PFSK-1 (cell line): ENCODE measurements around the gene LZTR1.

Source experiments
- FOXP2 ChIP-seq: optimal IDR thresholded peaks from 2 replicates; pipeline ENCODE3; 2011; ENCODE audit warnings: borderline replicate concordance, control low read depth, inconsistent platforms; ENCODE audit not compliant: insufficient read depth; ENCODE audit errors: extremely low read length, extremely low read depth
- POLR2AphosphoS5 ChIP-seq: IDR thresholded peaks from 2 replicates; pipeline ENCODE4 v1.6.1; 2012; ENCODE audit warnings: low read depth, mild to moderate bottlenecking, control low read depth, low read length, moderate library complexity
- REST ChIP-seq, 2 experiments: IDR thresholded peaks; 2 replicates each; pipeline versions ENCODE4 v1.6.1 to v1.8.0; 2011 to 2012; ENCODE audit warnings: low read depth in 2 of 2, low read length in 2 of 2, control low read depth in 1 of 2, inconsistent platforms in 1 of 2, mild to moderate bottlenecking in 1 of 2, moderate library complexity in 1 of 2; ENCODE audit not compliant: insufficient read depth in 1 of 2
- SIN3A ChIP-seq: IDR thresholded peaks from 2 replicates; pipeline ENCODE4 v1.6.1; 2012; ENCODE audit warnings: mild to moderate bottlenecking, low read length, moderate library complexity, borderline replicate concordance; ENCODE audit not compliant: insufficient read depth
- TAF1 ChIP-seq: IDR thresholded peaks from 2 replicates; pipeline ENCODE4 v1.6.1; 2012; ENCODE audit warnings: low read length, control low read depth, borderline replicate concordance; ENCODE audit not compliant: insufficient read depth

Gene LZTR1

DNA sequence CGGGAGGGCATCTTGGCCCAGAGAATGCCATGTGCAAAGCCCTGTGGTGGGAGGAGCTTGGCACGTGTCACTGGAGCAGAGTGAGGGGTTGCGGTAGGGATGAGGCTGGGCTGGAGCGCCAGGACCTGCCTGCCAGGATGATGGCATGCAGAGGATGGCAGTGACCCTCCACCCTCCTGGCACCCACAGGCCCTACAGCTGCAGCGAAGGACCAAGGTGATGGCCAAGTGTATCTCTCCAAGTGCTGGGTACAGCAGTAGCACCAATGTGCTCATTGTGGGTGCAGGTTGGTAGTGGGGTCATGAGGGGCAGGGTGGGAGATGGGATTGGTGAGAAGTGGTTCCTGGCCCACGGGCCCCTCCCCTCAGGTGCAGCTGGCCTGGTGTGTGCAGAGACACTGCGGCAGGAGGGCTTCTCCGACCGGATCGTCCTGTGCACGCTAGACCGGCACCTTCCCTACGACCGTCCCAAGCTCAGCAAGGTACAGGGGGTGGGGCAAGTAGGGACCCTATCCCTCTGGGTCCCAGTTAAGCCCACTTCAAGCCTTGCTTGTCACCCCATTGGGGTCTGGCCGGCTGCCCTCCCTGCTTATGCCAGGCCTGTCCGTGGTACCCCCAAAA is 7.7 kb upstream of the LZTR1 start:
- TF ChIP-seq TAF1 (no peak), FOXP2 (no peak), REST (IDR thresholded peaks at IDR 0.05; ENCODE audit: insufficient read depth in 1 of 2, low read depth in 2 of 2, low read length in 2 of 2) (no peak), SIN3A (no peak), POLR2AphosphoS5 (no peak)

DNA sequence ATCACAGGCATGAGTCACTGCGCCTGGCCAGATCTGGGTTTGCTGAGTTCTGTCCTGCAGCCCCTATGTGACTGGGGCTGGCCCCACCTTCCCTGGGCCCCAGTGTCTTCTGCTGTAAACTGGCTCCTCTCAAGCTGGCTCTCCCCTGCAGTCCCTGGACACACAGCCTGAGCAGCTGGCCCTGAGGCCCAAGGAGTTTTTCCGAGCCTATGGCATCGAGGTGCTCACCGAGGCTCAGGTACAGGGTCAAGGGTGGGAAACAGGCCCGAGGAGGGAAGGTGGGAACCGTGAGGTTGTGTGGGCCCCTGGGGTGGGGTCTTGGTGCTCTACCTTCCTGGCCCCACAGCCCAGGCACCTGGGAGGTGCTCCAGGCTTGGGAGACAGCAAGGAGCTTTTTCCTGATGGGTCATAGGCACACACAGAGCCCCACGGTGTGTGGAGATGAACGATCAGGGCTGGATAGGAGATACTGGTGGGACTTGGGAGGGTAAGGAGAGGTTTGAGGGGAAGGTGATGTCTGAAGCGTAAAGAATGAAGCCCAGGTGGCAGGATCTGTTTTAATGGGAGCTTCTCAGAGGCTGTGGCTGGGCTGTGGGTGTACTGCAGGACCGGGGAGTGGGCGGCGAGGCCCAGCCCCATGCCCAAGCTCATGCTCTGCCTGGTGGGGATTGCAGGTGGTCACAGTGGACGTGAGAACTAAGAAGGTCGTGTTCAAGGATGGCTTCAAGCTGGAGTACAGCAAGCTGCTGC is 6.4 kb upstream of the LZTR1 start:
- no peak for TF ChIP-seq REST (IDR thresholded peaks at IDR 0.05; ENCODE audit: insufficient read depth in 1 of 2, low read depth in 2 of 2, low read length in 2 of 2)

- TF ChIP-seq TAF1 = no peak
- no peak for TF ChIP-seq FOXP2
- no peak for TF ChIP-seq POLR2AphosphoS5
- no peak for TF ChIP-seq SIN3A
- TF ChIP-seq REST (IDR thresholded peaks at IDR 0.05; ENCODE audit: insufficient read depth in 1 of 2, low read depth in 2 of 2, low read length in 2 of 2) = no peak
Observed at GRCh38 chr22:20976291-20976877, 5.7 kb upstream of the LZTR1 start.

- no peak for TF ChIP-seq REST (IDR thresholded peaks at IDR 0.05; ENCODE audit: insufficient read depth in 1 of 2, low read depth in 2 of 2, low read length in 2 of 2)
- TF ChIP-seq POLR2AphosphoS5 = no peak
- TF ChIP-seq TAF1 = no peak
- TF ChIP-seq SIN3A = no peak
- no peak for TF ChIP-seq FOXP2
Observed at GRCh38 chr22:20977019-20977418, 5.1 kb upstream of the LZTR1 start.
